ENCODE results near the gene KIAA0040. TPM values are rescaled to one million over a fixed set of nuclear protein-coding genes. Genes with fewer than 3 reads are reported as not detected.

KIAA0040 gene
- total and polyA plus RNA-seq, 10 of the 15 experiments (the other 5 are each of a cell fraction or from before 2014, with no cell fraction given): 7.6 to 47.7 (median 23.5) TPM

DNA sequence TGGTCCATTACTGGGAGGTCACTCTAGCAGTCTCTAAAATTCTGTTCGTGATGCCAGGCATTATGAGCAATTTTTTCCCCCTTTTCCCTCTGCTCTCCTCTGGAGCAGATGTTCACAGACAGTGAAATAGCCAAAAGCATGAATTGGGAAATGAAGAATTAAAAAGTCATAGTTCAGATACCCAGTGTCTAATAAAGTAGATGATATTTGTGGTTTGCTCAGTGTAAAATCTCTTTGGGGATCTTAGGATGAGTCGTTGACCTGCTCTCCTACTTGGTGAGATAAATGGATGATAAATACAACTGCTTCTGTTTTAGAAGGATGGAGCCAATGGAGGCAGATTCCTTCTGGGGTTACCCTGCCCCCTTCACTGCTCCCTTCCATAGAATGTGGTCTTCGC, 56.3 kb downstream of the KIAA0040 start:
- ChIA-PET SMC1A (ENCODE audit: uncharacterized antibody, unreplicated experiment) (interaction anchor here (1.1 to 1.3 kb wide), 3 partner anchors 10 to 389 kb away, joined by 3 to 4 read pairs (median 3); no protein-coding TSS in a partner anchor), RAD21 (ENCODE audit: unreplicated experiment) (no interaction called here), POLR2A (no interaction called here), CTCF (interaction anchor here (3.7 to 10.9 kb wide), 2 partner anchors 10 to 12 kb away, joined by 23 to 135 read pairs; no protein-coding TSS in a partner anchor)
- no peaks in the 10 kb centered on the region for H3K27me3 ChIP-seq (replicated peaks in 1 of 2; ENCODE audit: control insufficient read depth in 2 of 2, insufficient read depth in 2 of 2, low read length in 1 of 2)
- no peaks in the 10 kb centered on the region for H3K36me3 ChIP-seq (ENCODE audit: control insufficient read depth in 2 of 2, insufficient read depth in 2 of 2, low read length in 1 of 2)
- H4K20me1 ChIP-seq (ENCODE audit: control insufficient read depth, insufficient read depth): no peaks in the 10 kb centered on the region
- DNase-seq (ENCODE audit: low read depth, low spot score): no peak
- H3K79me2 ChIP-seq (ENCODE audit: control insufficient read depth, insufficient read depth, low read length): no peaks in the 10 kb centered on the region
- no peak overlapping the region for H2AFZ ChIP-seq (ENCODE audit: control insufficient read depth, low read depth, low read length)
- no peak overlapping the region for H3K4me3 ChIP-seq
- H3K4me1 ChIP-seq (ENCODE audit: control insufficient read depth, insufficient read depth, low read length): peaks cover 22% of the 10 kb centered on the region
- no TSS peak for BruUV-seq (replicated peaks)
- in situ Hi-C loops (cut with MboI): no loop called here
- H3K9ac ChIP-seq (ENCODE audit: control insufficient read depth, insufficient read depth, low read length): no peak overlapping the region
- 73% methylated on average over 3 of the region's 3 CpGs for WGBS (ENCODE audit: insufficient coverage, insufficient replicate concordance, low lambda C conversion rate, missing lambda C conversion rate)
- no peak for ATAC-seq
- H3K4me2 ChIP-seq (ENCODE audit: control insufficient read depth, insufficient read depth): no peak overlapping the region
- intact Hi-C loops (cut with micrococcal nuclease; ENCODE audit: unreplicated experiment): no loop called here
- FAIRE-seq: no peak
- H3K27ac ChIP-seq (ENCODE audit: control insufficient read depth, insufficient read depth): no peak overlapping the region
- H3K9me3 ChIP-seq (replicated peaks; ENCODE audit: control insufficient read depth, insufficient read depth, low read length): no peaks in the 10 kb centered on the region
- TF ChIP-seq, protein P1, sequence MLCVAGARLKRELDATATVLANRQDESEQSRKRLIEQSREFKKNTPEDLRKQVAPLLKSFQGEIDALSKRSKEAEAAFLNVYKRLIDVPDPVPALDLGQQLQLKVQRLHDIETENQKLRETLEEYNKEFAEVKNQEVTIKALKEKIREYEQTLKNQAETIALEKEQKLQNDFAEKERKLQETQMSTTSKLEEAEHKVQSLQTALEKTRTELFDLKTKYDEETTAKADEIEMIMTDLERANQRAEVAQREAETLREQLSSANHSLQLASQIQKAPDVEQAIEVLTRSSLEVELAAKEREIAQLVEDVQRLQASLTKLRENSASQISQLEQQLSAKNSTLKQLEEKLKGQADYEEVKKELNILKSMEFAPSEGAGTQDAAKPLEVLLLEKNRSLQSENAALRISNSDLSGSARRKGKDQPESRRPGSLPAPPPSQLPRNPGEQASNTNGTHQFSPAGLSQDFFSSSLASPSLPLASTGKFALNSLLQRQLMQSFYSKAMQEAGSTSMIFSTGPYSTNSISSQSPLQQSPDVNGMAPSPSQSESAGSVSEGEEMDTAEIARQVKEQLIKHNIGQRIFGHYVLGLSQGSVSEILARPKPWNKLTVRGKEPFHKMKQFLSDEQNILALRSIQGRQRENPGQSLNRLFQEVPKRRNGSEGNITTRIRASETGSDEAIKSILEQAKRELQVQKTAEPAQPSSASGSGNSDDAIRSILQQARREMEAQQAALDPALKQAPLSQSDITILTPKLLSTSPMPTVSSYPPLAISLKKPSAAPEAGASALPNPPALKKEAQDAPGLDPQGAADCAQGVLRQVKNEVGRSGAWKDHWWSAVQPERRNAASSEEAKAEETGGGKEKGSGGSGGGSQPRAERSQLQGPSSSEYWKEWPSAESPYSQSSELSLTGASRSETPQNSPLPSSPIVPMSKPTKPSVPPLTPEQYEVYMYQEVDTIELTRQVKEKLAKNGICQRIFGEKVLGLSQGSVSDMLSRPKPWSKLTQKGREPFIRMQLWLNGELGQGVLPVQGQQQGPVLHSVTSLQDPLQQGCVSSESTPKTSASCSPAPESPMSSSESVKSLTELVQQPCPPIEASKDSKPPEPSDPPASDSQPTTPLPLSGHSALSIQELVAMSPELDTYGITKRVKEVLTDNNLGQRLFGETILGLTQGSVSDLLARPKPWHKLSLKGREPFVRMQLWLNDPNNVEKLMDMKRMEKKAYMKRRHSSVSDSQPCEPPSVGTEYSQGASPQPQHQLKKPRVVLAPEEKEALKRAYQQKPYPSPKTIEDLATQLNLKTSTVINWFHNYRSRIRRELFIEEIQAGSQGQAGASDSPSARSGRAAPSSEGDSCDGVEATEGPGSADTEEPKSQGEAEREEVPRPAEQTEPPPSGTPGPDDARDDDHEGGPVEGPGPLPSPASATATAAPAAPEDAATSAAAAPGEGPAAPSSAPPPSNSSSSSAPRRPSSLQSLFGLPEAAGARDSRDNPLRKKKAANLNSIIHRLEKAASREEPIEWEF (IDR thresholded peaks at IDR 0.05; ENCODE audit: insufficient replicate concordance, low read depth, low read length): no peak
